AG09319 (cell line): Measurements from ENCODE around the gene KLK7.
"Not testable (repeated sequence)": the region's sequence is repeated elsewhere in the genome, so short reads cannot be mapped to it uniquely, and the experiment has no call there.

Experiments used
- DNase-seq: peaks from one replicate; pipeline ENCODE4 v3.0.0-alpha.2; 2010; ENCODE audit warnings: low read depth; ENCODE audit errors: extremely low read depth
- CTCF ChIP-seq: IDR thresholded peaks from 2 replicates; pipeline ENCODE4 v1.5.1; 2011; ENCODE audit warnings: low read depth, mild to moderate bottlenecking, inconsistent platforms, low read length, moderate library complexity

The KLK7 gene

GRCh38 chr19:50994129-50994528 is 10.4 kb upstream of the KLK7 start:
- no peak for TF ChIP-seq CTCF
- no peak for DNase-seq

DNA sequence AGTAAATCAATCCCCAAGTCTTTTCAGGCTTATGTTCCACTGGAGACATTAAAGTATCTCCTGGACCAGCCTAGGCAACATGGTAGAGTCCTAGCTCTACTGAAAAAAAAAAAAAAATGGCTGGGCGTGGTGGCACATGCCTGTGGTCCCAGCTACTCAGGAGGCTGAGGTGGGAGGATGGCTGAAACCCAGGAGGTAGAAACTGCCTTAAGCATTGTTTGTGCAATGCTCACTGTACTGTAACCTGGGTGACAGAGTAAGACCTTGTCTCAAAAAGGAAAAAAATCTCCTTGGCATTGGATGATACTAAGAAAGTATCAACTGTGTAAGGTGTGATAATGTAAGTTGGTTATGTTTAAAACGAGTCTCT is 8.9 kb upstream of the KLK7 start:
- TF ChIP-seq CTCF = no peak
- no peak for DNase-seq

DNA sequence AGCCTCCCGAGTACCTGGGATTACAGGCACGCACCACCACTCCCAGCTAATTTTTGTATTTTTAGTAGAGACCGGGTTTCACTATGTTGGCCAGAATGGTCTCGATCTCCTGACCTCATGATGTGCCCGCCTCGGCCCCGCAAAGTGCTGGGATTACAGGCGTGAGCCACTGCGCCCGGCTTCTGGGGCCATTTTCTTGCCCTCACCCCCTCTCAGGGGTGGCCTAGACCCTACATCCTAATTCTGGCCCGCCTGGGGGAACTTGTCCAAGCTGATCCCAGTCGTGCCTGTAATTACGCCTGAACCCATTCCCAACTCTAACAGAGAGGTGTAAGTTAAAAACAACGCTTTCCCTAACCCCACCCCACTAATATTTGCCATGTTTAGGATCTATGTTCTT is 699 bp upstream of the KLK7 start:
- not testable (repeated sequence) for DNase-seq

DNA sequence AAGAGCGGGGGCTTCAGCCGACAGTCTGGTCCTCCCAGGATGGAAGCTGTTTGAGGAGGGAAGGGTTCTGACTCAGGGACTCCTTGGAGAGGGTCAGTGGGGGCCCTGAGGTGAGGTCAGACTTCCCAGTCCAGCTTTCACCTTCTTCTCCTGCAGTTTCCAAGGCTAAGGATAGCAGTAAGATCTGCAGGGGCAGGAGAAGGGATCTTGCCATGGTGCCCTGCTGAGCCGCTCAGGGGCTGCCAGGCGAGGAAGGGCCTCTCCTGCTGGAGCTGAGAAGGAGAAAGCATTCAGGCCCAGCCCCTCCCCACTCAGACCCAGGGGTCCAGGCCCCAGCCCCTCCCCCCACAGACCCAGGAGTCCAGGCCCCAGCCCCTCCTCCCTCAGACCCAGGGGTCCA is 1.5 kb downstream of the KLK7 start:
- TF ChIP-seq CTCF = no peak
- DNase-seq = no peak

- TF ChIP-seq CTCF = no peak
- no peak for DNase-seq
Observed at GRCh38 chr19:50981587-50982146, 2.0 kb downstream of the KLK7 start.

GRCh38 chr19:50980208-50980607 is 3.5 kb downstream of the KLK7 start:
- no peak for TF ChIP-seq CTCF
- no peak for DNase-seq

DNA sequence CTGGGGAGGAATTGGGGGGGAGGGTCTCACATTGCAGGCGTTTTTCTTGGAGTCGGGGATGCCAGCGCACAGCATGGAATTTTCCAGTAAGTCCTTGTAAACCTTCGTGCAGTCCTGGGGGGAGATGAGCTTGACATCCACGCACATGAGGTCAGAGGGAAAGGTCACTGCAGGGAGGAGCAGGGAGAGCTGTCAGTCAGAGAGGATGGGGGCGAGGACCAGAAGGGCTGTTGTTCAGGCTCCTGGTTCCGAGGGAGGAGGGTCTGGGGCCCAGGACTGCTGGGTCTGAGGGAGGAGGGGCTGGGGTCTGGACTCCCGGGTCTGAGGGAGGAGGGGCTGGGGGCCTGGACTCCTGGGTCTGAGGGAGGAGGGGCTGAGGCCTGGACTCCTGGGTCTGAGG is 4.0 kb downstream of the KLK7 start:
- DNase-seq = no peak
- no peak for TF ChIP-seq CTCF

GRCh38 chr19:50978772-50979390 is 4.8 kb downstream of the KLK7 start:
- DNase-seq = no peak
- no peak for TF ChIP-seq CTCF
